HG02938 (cell line): Measurements from ENCODE around the gene TMEM245.
"Not testable (repeated sequence)": the region's sequence is repeated elsewhere in the genome, so short reads cannot be mapped to it uniquely, and the experiment has no call there.

Experiments used
- ATAC-seq: cut with Tn5 transposase; IDR thresholded peaks from one replicate; pipeline ENCODE4 v1.9.1; 2021; ENCODE audit warnings: mild to moderate bottlenecking, moderate library complexity; ENCODE audit not compliant: unreplicated experiment

The TMEM245 gene

GRCh38 chr9:109133533-109133932 is 13.8 kb upstream of the TMEM245 start:
- ATAC-seq, result no peak

- ATAC-seq, result no peak
Observed at GRCh38 chr9:109132567-109133021, 12.8 kb upstream of the TMEM245 start.

- no peak for ATAC-seq
Observed at GRCh38 chr9:109129470-109130197, 9.9 kb upstream of the TMEM245 start.

- ATAC-seq, result not testable (repeated sequence)
Observed at GRCh38 chr9:109126671-109127070, 6.9 kb upstream of the TMEM245 start.

GRCh38 chr9:109124121-109124520 is 4.4 kb upstream of the TMEM245 start:
- ATAC-seq, result no peak

- no peak for ATAC-seq
Observed at GRCh38 chr9:109122726-109123621, 3.2 kb upstream of the TMEM245 start.

- ATAC-seq, result no peak
Observed at GRCh38 chr9:109121232-109121796, 1.6 kb upstream of the TMEM245 start.

GRCh38 chr9:109120204-109120789 is 550 bp upstream of the TMEM245 start:
- ATAC-seq, result no peak

GRCh38 chr9:109118808-109119438 is 824 bp downstream of the TMEM245 start:
- ATAC-seq, result no peak

GRCh38 chr9:109117856-109118807 is 1.6 kb downstream of the TMEM245 start:
- no peak for ATAC-seq

GRCh38 chr9:109115931-109116526 is 3.7 kb downstream of the TMEM245 start:
- ATAC-seq, result no peak

GRCh38 chr9:109114670-109115069 is 5.1 kb downstream of the TMEM245 start:
- ATAC-seq, result no peak

- no peak for ATAC-seq
Observed at GRCh38 chr9:109113892-109114609, 5.7 kb downstream of the TMEM245 start.

- ATAC-seq, result no peak
Observed at GRCh38 chr9:109113254-109113653, 6.5 kb downstream of the TMEM245 start.

GRCh38 chr9:109110329-109111021 is 9.3 kb downstream of the TMEM245 start:
- ATAC-seq, result peak; percentile 93

- no peak for ATAC-seq
Observed at GRCh38 chr9:109109967-109110328, 9.8 kb downstream of the TMEM245 start.

GRCh38 chr9:109108318-109108717 is 11.4 kb downstream of the TMEM245 start:
- ATAC-seq, result no peak
